Stimulated activated CD8-positive, alpha-beta memory T cell treated with anti-CD3 and anti-CD28 coated beads, Interleukin-15, amount 100 ng/mL, for 1 hour (primary cell): ENCODE results near the gene WDR37.
"Not testable (repeated sequence)": the region's sequence is repeated elsewhere in the genome, so short reads cannot be mapped to it uniquely, and the experiment has no call there.

ENCODE experiments used
- DNase-seq: peaks from one replicate; pipeline ENCODE4 v3.0.0-alpha.2; 2020; ENCODE audit warnings: low read depth

The WDR37 gene

GRCh38 chr10:1056326-1057105 is at the start of gene WDR37:
WDR37 (plus strand) TSS chr10:1056385; CDS start chr10:1072156, 15,771 bp downstream.
- DNase-seq, result peak; percentile 80

- no peak for DNase-seq
Measured at GRCh38 chr10:1006573-1006972, 49.6 kb upstream of the WDR37 start.

GRCh38 chr10:1007583-1007982 is 48.6 kb upstream of the WDR37 start:
- DNase-seq, result no peak

- no peak for DNase-seq
Measured at GRCh38 chr10:1009071-1009494, 47.1 kb upstream of the WDR37 start.

GRCh38 chr10:1009947-1010346 is 46.2 kb upstream of the WDR37 start:
- DNase-seq, result not testable (repeated sequence)

GRCh38 chr10:1010703-1011102 is 45.5 kb upstream of the WDR37 start:
- no peak for DNase-seq

- no peak for DNase-seq
Measured at GRCh38 chr10:1011696-1012095, 44.5 kb upstream of the WDR37 start.

GRCh38 chr10:1015688-1016087 is 40.5 kb upstream of the WDR37 start:
- DNase-seq, result no peak

- DNase-seq, result no peak
Measured at GRCh38 chr10:1019362-1019761, 36.8 kb upstream of the WDR37 start.

- DNase-seq, result no peak
Measured at GRCh38 chr10:1020460-1020859, 35.7 kb upstream of the WDR37 start.

- no peak for DNase-seq
Measured at GRCh38 chr10:1020958-1021357, 35.2 kb upstream of the WDR37 start.

GRCh38 chr10:1022413-1022812 is 33.8 kb upstream of the WDR37 start:
- DNase-seq, result no peak

- DNase-seq, result no peak
Measured at GRCh38 chr10:1024103-1024502, 32.1 kb upstream of the WDR37 start.

- DNase-seq, result no peak
Measured at GRCh38 chr10:1025683-1026082, 30.5 kb upstream of the WDR37 start, which contains the start of gene IDI2. IDI2 (minus strand) TSS chr10:1025859; CDS start chr10:1024723, 1,136 bp downstream.

GRCh38 chr10:1026578-1026977 is 29.6 kb upstream of the WDR37 start:
- DNase-seq, result no peak

- no peak for DNase-seq
Measured at GRCh38 chr10:1029838-1030237, 26.3 kb upstream of the WDR37 start.

GRCh38 chr10:1033601-1034000 is 22.6 kb upstream of the WDR37 start:
- DNase-seq, result no peak

- DNase-seq, result no peak
Measured at GRCh38 chr10:1034758-1035157, 21.4 kb upstream of the WDR37 start.

GRCh38 chr10:1035201-1035600 is 21.0 kb upstream of the WDR37 start:
- DNase-seq, result no peak

GRCh38 chr10:1036341-1036791 is 19.8 kb upstream of the WDR37 start:
- DNase-seq, result no peak

- DNase-seq, result no peak
Measured at GRCh38 chr10:1037098-1037497, 19.1 kb upstream of the WDR37 start.

- DNase-seq, result not testable (repeated sequence)
Measured at GRCh38 chr10:1038769-1039168, 17.4 kb upstream of the WDR37 start.

GRCh38 chr10:1040133-1040532 is 16.1 kb upstream of the WDR37 start:
- no peak for DNase-seq

- no peak for DNase-seq
Measured at GRCh38 chr10:1041514-1041913, 14.7 kb upstream of the WDR37 start.
